ENCODE results near the gene CCT7.
"Not testable (repeated sequence)": the region's sequence is repeated elsewhere in the genome, so short reads cannot be mapped to it uniquely, and the experiment has no call there.

The CCT7 gene

GRCh38 chr2:73254343-73255006 is 20.4 kb downstream of the CCT7 start:
- no peak for DNase-seq (ENCODE audit: low read depth, low spot score)

GRCh38 chr2:73255007-73255644 is 21.0 kb downstream of the CCT7 start:
- DNase-seq (ENCODE audit: low read depth, low spot score) = no peak

GRCh38 chr2:73255907-73256617 is 22.0 kb downstream of the CCT7 start:
- DNase-seq (ENCODE audit: low read depth, low spot score) = no peak

GRCh38 chr2:73256618-73256922 is 22.5 kb downstream of the CCT7 start:
- no peak for DNase-seq (ENCODE audit: low read depth, low spot score)

- DNase-seq (ENCODE audit: low read depth, low spot score) = no peak
These were observed 22.9 kb downstream of the CCT7 start for GRCh38 chr2:73257021-73257420.

GRCh38 chr2:73257425-73258125 is 23.5 kb downstream of the CCT7 start:
- no peak for DNase-seq (ENCODE audit: low read depth, low spot score)

- no peak for DNase-seq (ENCODE audit: low read depth, low spot score)
These were observed 24.2 kb downstream of the CCT7 start for GRCh38 chr2:73258186-73258912.

- DNase-seq (ENCODE audit: low read depth, low spot score) = no peak
These were observed 24.8 kb downstream of the CCT7 start for GRCh38 chr2:73258913-73259215.

- no peak for DNase-seq (ENCODE audit: low read depth, low spot score)
These were observed 25.2 kb downstream of the CCT7 start for GRCh38 chr2:73259276-73259675.

- no peak for DNase-seq (ENCODE audit: low read depth, low spot score)
These were observed 25.7 kb downstream of the CCT7 start for GRCh38 chr2:73259704-73260337.

GRCh38 chr2:73260338-73260984 is 26.4 kb downstream of the CCT7 start:
- DNase-seq (ENCODE audit: low read depth, low spot score) = peak; percentile 77

GRCh38 chr2:73262108-73262651 is 28.1 kb downstream of the CCT7 start:
- no peak for DNase-seq (ENCODE audit: low read depth, low spot score)

GRCh38 chr2:73262691-73263429 is 28.8 kb downstream of the CCT7 start:
- DNase-seq (ENCODE audit: low read depth, low spot score) = not testable (repeated sequence)

GRCh38 chr2:73263540-73264331 is 29.6 kb downstream of the CCT7 start:
- DNase-seq (ENCODE audit: low read depth, low spot score) = no peak

GRCh38 chr2:73264332-73264606 is 30.2 kb downstream of the CCT7 start:
- no peak for DNase-seq (ENCODE audit: low read depth, low spot score)

GRCh38 chr2:73264783-73265182 is 30.7 kb downstream of the CCT7 start:
- no peak for DNase-seq (ENCODE audit: low read depth, low spot score)

- no peak for DNase-seq (ENCODE audit: low read depth, low spot score)
These were observed 31.4 kb downstream of the CCT7 start for GRCh38 chr2:73265298-73266060.

- peak; percentile 34 for DNase-seq (ENCODE audit: low read depth, low spot score)
These were observed 32.2 kb downstream of the CCT7 start for GRCh38 chr2:73266061-73266901.

Data from astrocyte of the hippocampus (primary cell).